Stomach (tissue), 4 donors: ENCODE results near the gene DNAJC6.

ENCODE experiments used
- CTCF ChIP-seq, 7 experiments: fragments of 450-650 bp in 4 of 7; fragments of 200-600 bp in 3 of 7; sonication (generic) in 3 of 7; IDR thresholded peaks; one replicate each; pipeline ENCODE4 v1.5.1; 2016 to 2019; ENCODE audit warnings: antibody characterized with exemption in 7 of 7, control low read depth in 2 of 7, mild to moderate bottlenecking in 1 of 7
- EP300 ChIP-seq: sonication (generic); formaldehyde crosslinking; IDR thresholded peaks from one replicate; pipeline ENCODE4 v1.6.1; 2017; ENCODE audit warnings: antibody characterized with exemption

DNA sequence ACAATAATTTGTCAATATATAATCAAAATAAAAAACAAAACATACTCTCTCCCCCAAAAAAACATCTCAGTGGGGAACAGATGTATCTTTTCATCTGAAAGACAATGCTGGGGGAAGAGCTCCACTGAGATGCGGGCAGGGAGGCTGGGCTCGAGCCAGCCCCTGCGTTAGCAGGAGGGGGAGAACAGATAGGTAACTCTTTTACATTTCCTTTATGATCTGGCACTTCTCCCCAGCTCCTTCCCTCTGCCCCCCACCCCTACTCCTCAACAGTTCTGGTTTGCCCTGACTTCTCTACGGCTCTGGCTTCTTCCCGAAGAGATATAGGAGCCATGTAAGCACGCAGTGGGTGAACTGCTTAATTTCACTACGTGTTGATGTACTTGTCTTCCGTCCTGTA lies 123.6 kb downstream of the DNAJC6 start:
- TF ChIP-seq CTCF (IDR thresholded peaks at IDR 0.05), result no peak
- no peak for TF ChIP-seq EP300
